ENCODE results near the gene SAP25.

Gene SAP25

DNA sequence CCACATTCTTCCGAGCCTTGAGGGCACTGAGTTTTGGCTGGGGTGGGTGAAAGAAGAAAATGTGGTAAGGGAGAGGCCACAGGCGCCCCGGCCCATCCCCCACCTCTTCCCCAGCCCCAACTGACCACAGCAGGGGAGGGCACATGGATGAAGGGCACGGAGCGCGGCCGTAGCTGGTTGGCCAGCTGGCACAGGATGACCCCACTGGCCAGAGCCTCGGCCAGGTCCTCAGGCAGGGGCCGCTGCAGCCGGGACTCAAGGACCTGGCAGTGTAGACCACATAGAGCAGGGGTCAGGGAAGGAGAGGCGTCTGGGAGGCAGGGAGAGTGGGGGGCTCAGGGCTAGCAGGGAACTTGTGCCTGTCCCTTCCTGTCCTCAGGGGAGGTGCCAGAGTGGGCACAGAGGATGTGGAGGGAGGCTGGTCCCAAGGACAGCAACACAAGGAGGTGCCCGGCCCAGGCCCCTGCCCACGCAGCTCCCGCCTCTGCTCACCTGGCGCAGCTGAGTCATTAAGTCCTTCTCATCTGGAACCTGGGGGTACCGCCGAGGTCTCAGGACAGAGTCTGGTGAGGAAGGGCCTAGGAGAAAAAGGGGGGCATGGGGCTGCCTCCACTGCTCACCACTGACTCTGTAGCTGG is 2.2 kb upstream of the SAP25 start:
- no peak for TF ChIP-seq ZNF274 (IDR thresholded peaks at IDR 0.05; ENCODE audit: low read depth, low read length)
- no peak overlapping the region for H3K4me3 ChIP-seq (ENCODE audit: low read length)

DNA sequence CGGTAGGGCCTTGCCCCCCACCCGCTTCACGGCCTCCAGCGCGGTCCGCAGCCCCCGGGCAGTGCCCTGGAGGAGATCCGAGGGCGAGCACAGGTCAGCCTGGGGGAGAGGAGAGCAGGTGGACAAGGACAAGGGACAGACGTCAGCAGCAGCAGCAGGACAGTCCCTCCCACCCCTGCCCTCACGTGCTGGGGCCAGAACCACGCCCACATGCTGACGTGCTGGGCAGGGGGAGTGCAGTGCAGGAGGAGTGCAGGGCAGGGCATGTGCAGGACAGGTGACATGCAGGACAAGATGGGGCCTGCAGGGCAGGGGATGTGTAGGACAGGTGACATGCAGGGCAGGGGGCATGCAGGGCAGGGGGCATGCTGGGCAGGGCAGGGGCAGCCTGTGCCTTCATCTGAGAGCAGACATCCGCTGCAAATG is 1.5 kb upstream of the SAP25 start:
- no peak overlapping the region for H3K4me3 ChIP-seq (ENCODE audit: low read length)
- no peak for TF ChIP-seq ZNF274 (IDR thresholded peaks at IDR 0.05; ENCODE audit: low read depth, low read length)

GRCh38 chr7:100574362-100575205 is 884 bp upstream of the SAP25 start:
- no peak overlapping the region for H3K4me3 ChIP-seq (ENCODE audit: low read length)
- no peak for TF ChIP-seq ZNF274 (IDR thresholded peaks at IDR 0.05; ENCODE audit: low read depth, low read length)

DNA sequence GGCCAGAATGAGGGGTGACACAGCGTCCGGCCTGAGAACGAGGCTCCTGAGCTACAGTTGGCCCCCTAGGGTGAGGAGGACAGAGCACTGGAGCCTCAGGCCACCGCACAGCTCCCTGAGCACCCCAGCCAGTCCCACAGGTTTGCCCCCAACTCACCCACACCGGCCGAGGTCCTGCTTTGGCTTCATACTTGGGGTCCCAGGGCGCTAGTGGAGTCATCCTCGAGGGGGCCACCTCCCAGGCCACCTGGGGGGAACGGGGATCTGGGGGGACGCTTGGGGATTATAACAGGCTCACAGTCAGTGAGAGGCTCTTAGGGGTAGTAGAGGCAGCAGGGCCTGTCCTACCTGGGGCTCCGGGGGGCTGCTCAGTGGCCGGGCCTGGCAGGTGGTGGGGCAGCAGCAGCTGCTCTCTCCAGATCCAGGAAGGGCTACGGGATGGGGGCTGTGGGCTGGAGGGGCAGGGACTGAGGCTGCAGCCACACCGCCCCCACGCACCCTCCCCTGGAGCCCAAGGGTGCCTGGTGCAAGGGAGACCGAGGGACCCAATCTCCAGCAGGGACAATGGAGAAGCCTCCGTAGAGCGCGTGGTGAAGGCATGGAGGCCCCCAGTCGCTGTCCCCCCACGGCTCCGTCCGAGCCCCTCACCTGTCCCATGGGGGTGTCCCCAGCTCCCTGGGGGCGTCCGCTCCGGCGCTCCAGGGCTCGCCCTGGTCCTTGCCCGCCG is 588 bp downstream of the SAP25 start:
- no peak for TF ChIP-seq ZNF274 (IDR thresholded peaks at IDR 0.05; ENCODE audit: low read depth, low read length)
- H3K4me3 ChIP-seq (ENCODE audit: low read length), result no peak overlapping the region

DNA sequence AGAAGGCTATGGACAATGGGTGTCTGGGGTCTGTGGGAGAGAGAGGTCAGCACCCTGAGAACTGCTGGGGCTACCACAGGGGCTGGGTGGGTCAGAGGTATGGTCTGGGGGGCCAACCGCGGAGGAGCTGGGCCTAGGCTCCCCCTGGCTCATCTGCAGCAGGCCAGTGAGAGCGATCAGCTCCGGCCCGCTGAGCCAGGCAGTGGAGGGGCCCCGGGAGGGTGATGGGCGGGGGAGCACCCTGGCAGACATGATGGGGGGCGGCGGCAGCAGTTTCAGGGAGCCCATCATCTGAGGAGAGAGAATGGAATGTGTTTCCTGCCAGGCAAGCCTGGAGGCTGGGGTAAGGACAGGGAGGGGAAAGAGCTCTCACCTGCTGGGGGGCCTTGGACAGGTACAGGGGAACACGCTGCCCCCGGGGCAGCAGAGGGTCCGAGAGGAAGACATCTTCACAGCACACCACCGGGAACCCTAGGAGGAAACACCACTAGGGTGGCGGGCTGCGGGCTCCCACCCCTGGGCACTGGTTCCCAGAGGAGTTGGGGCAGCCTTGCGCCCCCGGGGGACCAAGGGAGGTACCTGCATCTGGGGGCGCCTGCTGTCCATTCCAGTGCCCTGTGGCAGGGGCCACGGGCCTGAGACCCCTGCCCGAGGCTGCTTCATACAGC is 1.3 kb downstream of the SAP25 start:
- TF ChIP-seq ZNF274 (IDR thresholded peaks at IDR 0.05; ENCODE audit: low read depth, low read length), result no peak
- no peak overlapping the region for H3K4me3 ChIP-seq (ENCODE audit: low read length)

- no peak overlapping the region for H3K4me3 ChIP-seq (ENCODE audit: low read length)
- no peak for TF ChIP-seq ZNF274 (IDR thresholded peaks at IDR 0.05; ENCODE audit: low read depth, low read length)
These were observed 1.9 kb downstream of the SAP25 start for GRCh38 chr7:100571829-100572116.

- no peak for TF ChIP-seq ZNF274 (IDR thresholded peaks at IDR 0.05; ENCODE audit: low read depth, low read length)
- H3K4me3 ChIP-seq (ENCODE audit: low read length), result no peak overlapping the region
These were observed 2.5 kb downstream of the SAP25 start for GRCh38 chr7:100570954-100571828.

DNA sequence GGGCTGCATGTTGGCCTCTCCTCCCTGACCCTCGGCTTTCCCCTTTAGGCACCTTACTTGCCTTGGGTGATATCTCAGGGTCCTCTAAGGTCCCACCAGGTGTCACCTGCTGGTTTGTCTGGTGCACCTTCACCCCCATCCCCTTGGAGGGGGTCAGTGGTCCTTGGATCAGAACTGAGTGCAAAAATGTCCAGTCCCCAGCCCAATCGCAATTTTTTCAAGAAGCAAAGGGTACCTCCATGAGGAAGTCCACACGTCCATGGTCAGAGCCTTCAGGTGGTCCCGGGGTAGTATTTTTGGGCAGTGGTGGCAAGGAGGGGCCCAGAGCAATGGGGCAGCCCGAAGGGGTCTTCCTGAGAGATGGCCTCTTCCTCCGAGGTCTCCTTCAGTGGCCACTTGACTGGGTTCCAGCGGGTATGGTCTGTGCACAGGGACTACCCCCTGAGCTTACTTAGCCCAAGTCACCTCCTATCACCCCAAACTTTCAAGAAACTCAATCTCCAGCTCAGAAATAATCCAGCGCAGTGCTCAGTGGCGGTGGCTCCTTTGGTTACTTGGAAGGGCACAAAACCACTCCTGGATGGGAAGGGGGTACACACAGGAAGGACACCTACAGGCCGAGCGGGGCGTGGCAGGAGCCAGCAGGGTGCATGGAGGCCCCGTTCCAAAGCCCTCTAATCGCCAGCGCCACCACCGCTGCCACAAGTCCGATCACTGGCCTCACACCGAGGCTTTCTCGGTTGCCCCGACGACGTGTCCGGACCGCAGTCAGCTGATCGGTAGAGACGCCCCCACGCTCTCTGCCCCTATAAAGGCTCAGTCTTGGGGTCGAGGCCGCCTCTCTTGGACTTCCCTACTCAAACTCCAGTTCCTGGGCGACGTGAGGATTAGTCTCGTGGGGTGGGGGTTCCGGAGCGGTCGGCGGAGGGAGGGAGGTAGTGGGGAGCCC is 4.5 kb downstream of the SAP25 start:
- no peak overlapping the region for H3K4me3 ChIP-seq (ENCODE audit: low read length)
- TF ChIP-seq ZNF274 (IDR thresholded peaks at IDR 0.05; ENCODE audit: low read depth, low read length), result no peak

DNA sequence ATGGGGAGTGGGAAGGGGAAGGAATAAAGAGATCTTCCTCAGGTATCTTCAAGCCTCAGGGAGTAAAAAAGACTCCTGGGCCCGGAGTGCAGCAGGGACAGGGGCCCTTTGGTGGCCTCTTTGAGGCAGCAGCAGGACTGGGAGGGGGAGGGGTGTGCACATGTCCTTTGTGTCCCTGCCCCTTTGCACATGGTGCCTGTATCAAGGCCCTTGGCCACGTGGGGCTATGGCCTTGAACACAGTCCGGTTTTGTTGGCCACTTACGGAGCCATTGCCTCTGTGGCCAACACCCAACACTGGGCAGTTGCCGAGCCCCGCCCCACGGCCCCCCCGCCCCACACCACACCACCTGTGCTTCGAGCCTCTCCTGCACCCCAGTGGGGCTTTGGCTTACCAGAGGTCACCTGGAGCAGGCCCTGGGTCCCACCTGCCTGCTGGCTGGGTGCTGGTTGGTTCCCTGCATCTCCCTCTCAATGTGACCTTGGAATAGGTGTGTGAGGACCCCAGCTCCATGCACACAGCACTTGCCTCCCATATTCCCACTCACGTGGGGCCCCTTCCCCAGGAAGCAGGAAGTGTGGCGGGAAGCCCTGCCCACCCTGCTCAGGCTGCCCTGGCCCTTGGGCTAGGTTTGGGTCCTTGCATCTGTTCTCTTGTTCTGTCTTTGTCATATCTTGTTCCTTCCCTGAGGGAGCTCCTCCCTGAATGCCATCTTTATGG is 5.4 kb downstream of the SAP25 start:
- no peak overlapping the region for H3K4me3 ChIP-seq (ENCODE audit: low read length)
- TF ChIP-seq ZNF274 (IDR thresholded peaks at IDR 0.05; ENCODE audit: low read depth, low read length), result no peak

- H3K4me3 ChIP-seq (ENCODE audit: low read length), result no peak overlapping the region
- TF ChIP-seq ZNF274 (IDR thresholded peaks at IDR 0.05; ENCODE audit: low read depth, low read length), result no peak
These were observed 5.9 kb downstream of the SAP25 start for GRCh38 chr7:100567751-100568175.

GRCh38 chr7:100567031-100567730 is 6.5 kb downstream of the SAP25 start:
- H3K4me3 ChIP-seq (ENCODE audit: low read length), result no peak overlapping the region
- no peak for TF ChIP-seq ZNF274 (IDR thresholded peaks at IDR 0.05; ENCODE audit: low read depth, low read length)

Measured in GM08714 (cell line).